Measurements from ENCODE around the gene IQCH. TPM values are rescaled to one million over a fixed set of nuclear protein-coding genes. Genes with fewer than 3 reads are reported as not detected.

The IQCH gene
- total and polyA plus RNA-seq, 7 donors, result 0.36 to 3.8 (median 1.4) TPM

DNA sequence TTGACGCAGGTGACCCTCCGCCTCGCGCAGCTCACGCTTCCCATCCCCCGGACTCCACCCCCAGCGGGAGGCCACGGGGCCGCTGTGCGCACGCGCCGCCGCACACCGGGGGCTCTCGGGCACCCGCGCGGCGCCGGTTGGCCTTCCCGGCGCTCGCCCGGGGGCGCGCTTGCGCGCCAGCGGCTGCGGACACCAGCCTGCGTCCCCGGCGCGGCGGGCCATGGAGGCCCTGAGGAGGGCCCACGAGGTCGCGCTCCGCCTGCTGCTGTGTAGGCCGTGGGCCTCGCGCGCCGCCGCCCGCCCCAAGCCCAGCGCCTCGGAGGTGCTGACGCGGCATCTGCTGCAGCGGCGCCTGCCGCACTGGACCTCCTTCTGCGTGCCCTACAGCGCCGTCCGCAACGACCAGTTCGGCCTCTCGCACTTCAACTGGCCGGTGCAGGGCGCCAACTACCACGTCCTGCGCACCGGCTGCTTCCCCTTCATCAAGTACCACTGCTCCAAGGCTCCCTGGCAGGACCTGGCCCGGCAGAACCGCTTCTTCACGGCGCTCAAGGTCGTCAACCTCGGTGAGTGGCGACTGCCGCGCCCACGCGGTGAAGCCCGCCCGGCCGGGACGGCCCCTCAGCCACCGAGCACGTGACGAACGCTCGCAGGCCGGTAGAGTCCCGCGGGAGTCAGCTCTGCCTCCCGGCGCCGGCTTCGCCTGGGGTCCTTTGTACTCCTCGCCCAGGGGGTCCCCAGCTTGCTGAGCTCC is 266.6 kb downstream of the IQCH start, which contains the start of gene C15orf61:
C15orf61 (plus strand) TSS at position 103 of the 754 bp plus-strand sequence; CDS start at position 221, 118 bp downstream.
- peak; percentile 92 for DNase-seq
- Histone ChIP-seq H3K27me3 (no peaks in the 10 kb centered on the region), H3K4me1 (peaks cover 0 to 27% (median 22%) of the 10 kb centered on the region in 4 donors), H3K27ac (peak within 1 kb of the TSS; percentile 92 to 98 (median 96)), H3K9me3 (no peaks in the 10 kb centered on the region), H3K4me3 (peak within 1 kb of the TSS; percentile 65 to 86 (median 84)), H3K36me3 (peaks cover 0 to 8% (median 0%) of the 10 kb centered on the region in 4 donors)
- intact Hi-C loops (cut with DNase I), result loop anchor here (1.0 to 10.0 kb wide), 4 partner anchors 21 to 711 kb away; partner anchors contain the start of genes AAGAB, IQCH and MAP2K5
- TF ChIP-seq POLR2AphosphoS5 (IDR thresholded peaks at IDR 0.05), result peak in 3 of 4 donors; percentile 60 to 83 (median 83)
- peak; percentile 28 to 42 for TF ChIP-seq POLR2A (IDR thresholded peaks at IDR 0.05)
- TF ChIP-seq, protein P1, sequence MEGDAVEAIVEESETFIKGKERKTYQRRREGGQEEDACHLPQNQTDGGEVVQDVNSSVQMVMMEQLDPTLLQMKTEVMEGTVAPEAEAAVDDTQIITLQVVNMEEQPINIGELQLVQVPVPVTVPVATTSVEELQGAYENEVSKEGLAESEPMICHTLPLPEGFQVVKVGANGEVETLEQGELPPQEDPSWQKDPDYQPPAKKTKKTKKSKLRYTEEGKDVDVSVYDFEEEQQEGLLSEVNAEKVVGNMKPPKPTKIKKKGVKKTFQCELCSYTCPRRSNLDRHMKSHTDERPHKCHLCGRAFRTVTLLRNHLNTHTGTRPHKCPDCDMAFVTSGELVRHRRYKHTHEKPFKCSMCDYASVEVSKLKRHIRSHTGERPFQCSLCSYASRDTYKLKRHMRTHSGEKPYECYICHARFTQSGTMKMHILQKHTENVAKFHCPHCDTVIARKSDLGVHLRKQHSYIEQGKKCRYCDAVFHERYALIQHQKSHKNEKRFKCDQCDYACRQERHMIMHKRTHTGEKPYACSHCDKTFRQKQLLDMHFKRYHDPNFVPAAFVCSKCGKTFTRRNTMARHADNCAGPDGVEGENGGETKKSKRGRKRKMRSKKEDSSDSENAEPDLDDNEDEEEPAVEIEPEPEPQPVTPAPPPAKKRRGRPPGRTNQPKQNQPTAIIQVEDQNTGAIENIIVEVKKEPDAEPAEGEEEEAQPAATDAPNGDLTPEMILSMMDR (IDR thresholded peaks at IDR 0.05), result no peak
- WGBS, 2 donors, result 0% methylated on average over 94 of the region's 94 CpGs

DNA sequence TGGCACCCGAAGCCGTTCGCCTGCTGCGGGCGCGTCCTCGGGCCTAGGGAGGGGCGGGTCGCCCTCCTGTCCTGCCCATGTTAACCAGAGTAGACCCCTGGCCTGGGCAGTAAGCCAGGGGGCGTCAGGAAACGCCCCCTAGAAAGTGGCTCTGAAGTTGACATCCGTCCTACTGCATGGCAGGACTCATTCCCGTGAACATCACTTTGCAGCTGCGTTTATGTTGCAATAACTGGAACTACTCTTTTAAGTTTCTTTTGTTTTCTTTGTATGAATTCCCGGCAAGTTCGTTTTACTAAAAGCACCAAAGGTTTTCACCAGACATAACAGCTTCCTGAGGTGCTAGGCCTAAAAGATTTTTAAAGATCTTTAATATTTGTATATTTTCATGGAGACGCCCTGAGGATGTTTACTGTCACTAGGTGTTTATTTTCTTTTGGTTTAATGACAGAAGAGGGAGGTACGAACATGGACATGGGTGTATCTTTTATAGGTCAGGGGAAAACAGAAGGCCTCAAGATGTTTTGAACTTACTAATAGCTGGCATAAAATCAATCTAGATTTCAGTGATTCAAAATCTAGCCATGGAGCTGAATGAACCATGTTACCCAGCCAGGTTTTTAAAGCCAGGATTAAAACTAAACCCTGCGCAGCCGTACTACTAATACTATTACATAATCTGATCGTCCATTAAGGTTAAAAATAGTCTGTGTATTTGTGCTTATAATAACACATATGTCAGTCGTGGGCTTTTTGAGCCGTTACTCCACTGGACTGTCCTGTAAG is 267.4 kb downstream of the IQCH start:
- DNase-seq, result no peak
- 2 to 5% methylated on average over 23 of the region's 23 CpGs for WGBS, 2 donors
- intact Hi-C loops (cut with DNase I), result loop anchor here (1.0 to 10.0 kb wide), 4 partner anchors 20 to 710 kb away; partner anchors contain the start of genes AAGAB, IQCH and MAP2K5
- H3K36me3 ChIP-seq, result peaks cover 0 to 2% (median 0%) of the 10 kb centered on the region in 4 donors
- no peaks in the 10 kb centered on the region for H3K27me3 ChIP-seq
- TF ChIP-seq POLR2AphosphoS5 (IDR thresholded peaks at IDR 0.05) (peak in 1 of 4 donors; percentile 38), POLR2A (IDR thresholded peaks at IDR 0.05) (no peak)
- TF ChIP-seq, protein P1 (IDR thresholded peaks at IDR 0.05), result no peak
- no peaks in the 10 kb centered on the region for H3K9me3 ChIP-seq
- H3K27ac ChIP-seq, result peak overlapping the region; percentile 92 to 98 (median 96)
- peaks cover 0 to 27% (median 22%) of the 10 kb centered on the region in 4 donors for H3K4me1 ChIP-seq
- H3K4me3 ChIP-seq, result peak overlapping the region; percentile 65 to 86 (median 84)

DNA sequence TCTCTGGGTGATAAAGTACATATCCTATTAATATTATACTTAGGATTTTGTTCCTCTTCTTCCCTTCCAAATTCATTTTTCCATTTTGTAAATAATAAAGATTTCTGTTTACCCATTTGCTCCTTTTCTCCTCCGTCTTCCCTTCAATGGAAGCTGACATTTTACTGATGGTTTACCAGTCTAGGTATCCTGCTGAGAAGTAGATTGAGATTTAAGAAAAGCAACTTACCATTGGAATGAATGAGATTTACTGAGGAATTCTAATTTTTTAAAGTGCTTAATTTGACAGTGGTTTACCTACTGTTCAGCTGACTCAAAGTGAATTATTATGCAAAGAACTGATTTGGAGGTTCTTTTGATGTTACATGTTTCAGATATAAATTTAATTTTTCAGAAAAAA is 268.7 kb downstream of the IQCH start:
- peaks cover 0 to 27% (median 22%) of the 10 kb centered on the region in 4 donors for H3K4me1 ChIP-seq
- DNase-seq, result no peak
- no peak overlapping the region for H3K4me3 ChIP-seq
- TF ChIP-seq, protein P1 (IDR thresholded peaks at IDR 0.05), result no peak
- TF ChIP-seq EP300 (IDR thresholded peaks at IDR 0.05) (no peak), POLR2AphosphoS5 (IDR thresholded peaks at IDR 0.05) (no peak), POLR2A (IDR thresholded peaks at IDR 0.05) (no peak)
- no peaks in the 10 kb centered on the region for H3K27me3 ChIP-seq
- peaks cover 0 to 16% (median 3%) of the 10 kb centered on the region in 4 donors for H3K36me3 ChIP-seq
- intact Hi-C loops (cut with DNase I), result loop anchor here (5.0 to 10.0 kb wide), 3 partner anchors 269 to 709 kb away; partner anchors contain the start of genes AAGAB and IQCH
- peak overlapping the region in 2 of 4 donors; percentile 95 to 96 for H3K27ac ChIP-seq
- WGBS, 2 donors, result 70 to 98% methylated on average over 1 of the region's 1 CpG
- no peaks in the 10 kb centered on the region for H3K9me3 ChIP-seq

DNA sequence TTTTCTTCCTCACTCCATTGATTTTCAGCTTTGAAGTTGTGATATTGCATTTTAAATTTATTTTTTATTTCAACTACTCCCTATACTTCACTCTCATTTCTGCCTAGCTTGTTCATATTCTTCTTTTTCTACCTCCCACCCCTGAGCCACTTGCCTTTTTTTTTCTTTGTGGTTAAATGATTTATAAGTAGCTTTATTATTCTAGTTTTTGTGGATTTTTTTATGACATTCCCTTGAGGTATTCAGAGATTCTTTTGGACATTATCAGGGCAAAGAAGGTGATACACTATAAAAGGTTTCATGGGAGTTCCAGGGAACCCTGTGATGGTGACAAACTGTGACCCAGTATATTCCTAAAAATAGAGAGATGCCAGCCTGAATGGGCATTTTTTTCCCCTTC is 269.6 kb downstream of the IQCH start:
- intact Hi-C loops (cut with DNase I), result loop anchor here (5.0 to 10.0 kb wide), 3 partner anchors 269 to 708 kb away; partner anchors contain the start of genes AAGAB and IQCH
- TF ChIP-seq EP300 (IDR thresholded peaks at IDR 0.05), result no peak
- TF ChIP-seq POLR2AphosphoS5 (IDR thresholded peaks at IDR 0.05), result no peak
- TF ChIP-seq, protein P1 (IDR thresholded peaks at IDR 0.05), result no peak
- TF ChIP-seq POLR2A (IDR thresholded peaks at IDR 0.05), result no peak
- Histone ChIP-seq H3K9me3 (no peaks in the 10 kb centered on the region), H3K36me3 (peaks cover 0 to 21% (median 3%) of the 10 kb centered on the region in 4 donors), H3K4me3 (no peak overlapping the region), H3K27me3 (no peaks in the 10 kb centered on the region), H3K4me1 (peaks cover 0 to 27% (median 22%) of the 10 kb centered on the region in 4 donors), H3K27ac (no peak overlapping the region)
- no peak for DNase-seq

Measured in sigmoid colon (tissue), 7 donors.